Activated CD4-positive, alpha-beta T cell treated with anti-CD3 and anti-CD28 coated beads, Interleukin-2, amount 50 U/mL, for 16 hours (primary cell): ENCODE measurements around the gene VPS41.

ENCODE experiments used
- DNase-seq: peaks from one replicate; pipeline ENCODE4 v3.0.0-alpha.2; 2020

Gene VPS41

GRCh38 chr7:38851321-38851720, 57.7 kb downstream of the VPS41 start:
- DNase-seq, result no peak

- DNase-seq, result no peak
Observed at GRCh38 chr7:38846280-38846679, 62.7 kb downstream of the VPS41 start.

GRCh38 chr7:38844952-38845563, 63.9 kb downstream of the VPS41 start:
- no peak for DNase-seq

- DNase-seq, result no peak
Observed at GRCh38 chr7:38842746-38843145, 66.2 kb downstream of the VPS41 start.

GRCh38 chr7:38840736-38841460, 68.1 kb downstream of the VPS41 start:
- no peak for DNase-seq

GRCh38 chr7:38839851-38840250, 69.1 kb downstream of the VPS41 start:
- DNase-seq, result no peak

GRCh38 chr7:38838725-38839385, 70.1 kb downstream of the VPS41 start:
- no peak for DNase-seq

GRCh38 chr7:38834357-38834756, 74.6 kb downstream of the VPS41 start:
- no peak for DNase-seq

- DNase-seq, result no peak
Observed at GRCh38 chr7:38833329-38833728, 75.7 kb downstream of the VPS41 start.

GRCh38 chr7:38831259-38831996, 77.6 kb downstream of the VPS41 start:
- DNase-seq, result no peak

- DNase-seq, result no peak
Observed at GRCh38 chr7:38830826-38831225, 78.2 kb downstream of the VPS41 start.

GRCh38 chr7:38829488-38830165, 79.4 kb downstream of the VPS41 start:
- DNase-seq, result no peak

GRCh38 chr7:38828026-38828425, 81.0 kb downstream of the VPS41 start:
- no peak for DNase-seq

GRCh38 chr7:38825721-38826440, 83.1 kb downstream of the VPS41 start:
- DNase-seq, result no peak

- DNase-seq, result no peak
Observed at GRCh38 chr7:38824948-38825347, 84.0 kb downstream of the VPS41 start.

GRCh38 chr7:38822549-38822948, 86.4 kb downstream of the VPS41 start:
- DNase-seq, result no peak

- no peak for DNase-seq
Observed at GRCh38 chr7:38820571-38820970, 88.4 kb downstream of the VPS41 start.

GRCh38 chr7:38819463-38819862, 89.5 kb downstream of the VPS41 start:
- DNase-seq, result no peak

- no peak for DNase-seq
Observed at GRCh38 chr7:38817526-38817925, 91.5 kb downstream of the VPS41 start.

- no peak for DNase-seq
Observed at GRCh38 chr7:38813768-38814167, 95.2 kb downstream of the VPS41 start.

- DNase-seq, result no peak
Observed at GRCh38 chr7:38806912-38807311, 102.1 kb downstream of the VPS41 start.

- no peak for DNase-seq
Observed at GRCh38 chr7:38801786-38802185, 107.2 kb downstream of the VPS41 start.
